GM12873 (cell line): ENCODE measurements around the gene LRRC63.

Experiments used
- CTCF ChIP-seq: IDR thresholded peaks from 2 replicates; pipeline ENCODE4 v1.5.1; 2012; ENCODE audit warnings: low read depth, mild to moderate bottlenecking, moderate library complexity, low read length, control low read depth; ENCODE audit not compliant: insufficient read depth; ENCODE audit errors: missing control alignments

The LRRC63 gene

GRCh38 chr13:46310066-46310465 is 98.3 kb downstream of the LRRC63 start:
- TF ChIP-seq CTCF = no peak

GRCh38 chr13:46311217-46311616 is 99.5 kb downstream of the LRRC63 start:
- TF ChIP-seq CTCF = no peak

GRCh38 chr13:46313024-46313423 is 101.3 kb downstream of the LRRC63 start:
- no peak for TF ChIP-seq CTCF

- TF ChIP-seq CTCF = no peak
Observed at GRCh38 chr13:46313432-46314257, 101.9 kb downstream of the LRRC63 start.

GRCh38 chr13:46314587-46314986 is 102.9 kb downstream of the LRRC63 start:
- no peak for TF ChIP-seq CTCF

GRCh38 chr13:46315036-46315435 is 103.3 kb downstream of the LRRC63 start:
- TF ChIP-seq CTCF = no peak

GRCh38 chr13:46315491-46316075 is 103.9 kb downstream of the LRRC63 start:
- TF ChIP-seq CTCF = no peak
